Endodermal cell (in vitro differentiated cells): ENCODE results near the gene SLC25A48. TPM values are rescaled to one million over a fixed set of nuclear protein-coding genes. Genes with fewer than 3 reads are reported as not detected.

Source experiments
- DNase-seq: peaks from one replicate; pipeline ENCODE4 v3.0.0-alpha.2; 2017
- H3K27ac ChIP-seq: 2 replicates; pipeline ENCODE4 v1.5.1; 2013; ENCODE audit warnings: mild to moderate bottlenecking, low read depth, low read length, moderate library complexity
- H3K27me3 ChIP-seq: 2 replicates; pipeline ENCODE4 v1.6.1; 2013; ENCODE audit warnings: mild to moderate bottlenecking, low read length, moderate library complexity; ENCODE audit not compliant: insufficient read depth, control insufficient read depth, poor library complexity, severe bottlenecking
- H3K36me3 ChIP-seq: 2 replicates; pipeline ENCODE4 v1.7.0; 2013; ENCODE audit warnings: mild to moderate bottlenecking, low read length, moderate library complexity; ENCODE audit not compliant: control insufficient read depth, insufficient read depth
- H3K4me1 ChIP-seq: one replicate; pipeline ENCODE4 v1.7.0; 2013; ENCODE audit warnings: low read length; ENCODE audit not compliant: control insufficient read depth, insufficient read depth
- H3K4me3 ChIP-seq: 2 replicates; pipeline ENCODE4 v1.5.1; 2013; ENCODE audit warnings: mild to moderate bottlenecking, low read length, moderate library complexity
- H3K9ac ChIP-seq: 2 replicates; pipeline ENCODE4 v1.6.1; 2013; ENCODE audit warnings: mild to moderate bottlenecking, low read length, moderate library complexity; ENCODE audit not compliant: poor library complexity, severe bottlenecking; ENCODE audit errors: extremely low read depth
- H3K9me3 ChIP-seq: 2 replicates; pipeline ENCODE4 v1.6.1; 2013; ENCODE audit warnings: mild to moderate bottlenecking, low read length, moderate library complexity; ENCODE audit not compliant: control insufficient read depth
- H3K27ac Mint-ChIP-seq: 2 replicates; pipeline ENCODE4 v1.8.0; 2020; ENCODE audit warnings: mixed read lengths
- H3K27me3 Mint-ChIP-seq: 2 replicates; pipeline ENCODE4 v1.8.0; 2021; ENCODE audit warnings: mild to moderate bottlenecking, mixed read lengths; ENCODE audit not compliant: insufficient read depth
- H3K36me3 Mint-ChIP-seq: 2 replicates; pipeline ENCODE4 v1.8.0; 2020; ENCODE audit warnings: low read depth, mixed read lengths
- H3K4me1 Mint-ChIP-seq: 2 replicates; pipeline ENCODE4 v1.8.0; 2020; ENCODE audit warnings: mixed read lengths
- H3K4me3 Mint-ChIP-seq: 2 replicates; pipeline ENCODE4 v1.8.0; 2020; ENCODE audit warnings: mild to moderate bottlenecking, moderate library complexity, mixed read lengths
- H3K9me3 Mint-ChIP-seq: 2 replicates; pipeline ENCODE4 v1.8.0; 2020; ENCODE audit warnings: mild to moderate bottlenecking, mixed read lengths
- WGBS, 2 experiments: methylation state at CpG; one replicate each; pipeline versions ENCODE4 v1.1.5 to v1.1.7; 2013; ENCODE audit warnings: missing lambda C conversion rate in 2 of 2, mixed read lengths in 1 of 2; ENCODE audit not compliant: insufficient coverage in 1 of 2, insufficient read length in 1 of 2; 5-methylcytosine and 5-hydroxymethylcytosine counted together
- total RNA-seq, 2 donors: library from RNA; stranded (reverse); fragmentation: NEBNext Ultra II Directional in 1 of 2; extraction: Animal tissue kit (Norgen Biotek cat#: 25700) in 1 of 2; gene quantifications; 2 replicates in 1 of 2; 3 replicates in 1 of 2; pipeline ENCODE4 v1.2.1, GENCODE V29; 2021
- TF ChIP-seq, protein P1 (sequence below): fragments of 200-600 bp; sonication (generic); conservative IDR thresholded peaks from 2 replicates; pipeline ENCODE4 v1.5.0; 2021; ENCODE audit warnings: antibody characterized with exemption, mild to moderate bottlenecking

Gene SLC25A48
- total RNA-seq, 2 donors from 2014 or later: 2.5 to 5.9 TPM

DNA sequence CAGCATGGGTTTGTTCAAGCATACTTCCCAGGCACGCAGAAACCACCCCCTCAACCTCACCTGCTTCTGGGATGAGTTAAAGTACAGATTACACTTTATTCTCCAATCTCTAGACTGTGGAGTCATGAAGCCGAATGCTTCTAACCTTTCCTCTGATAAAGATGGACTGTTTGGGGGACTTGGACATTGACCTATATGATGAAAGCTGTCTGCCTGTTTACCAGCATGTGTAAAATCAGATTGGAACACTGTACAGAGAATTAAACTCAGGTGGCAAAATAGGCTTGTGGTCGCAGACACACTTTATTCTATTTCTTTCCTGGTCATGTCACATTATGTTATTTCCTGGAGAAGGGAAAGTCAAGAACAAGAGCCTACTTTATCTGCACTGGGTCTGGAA lies 35.5 kb downstream of the SLC25A48 start:
- no peaks in the 10 kb centered on the region for H3K27me3 ChIP-seq
- Mint-ChIP-seq H3K27ac (no peak overlapping the region), H3K9me3 (no peaks in the 10 kb centered on the region), H3K4me1 (peaks cover 4% of the 10 kb centered on the region), H3K4me3 (no peak overlapping the region), H3K36me3 (no peaks in the 10 kb centered on the region), H3K27me3 (no peaks in the 10 kb centered on the region)
- 60 to 88% methylated on average over 2 to 3 of the region's 3 CpGs for WGBS, 2 experiments
- H3K27ac ChIP-seq: no peak overlapping the region
- TF ChIP-seq, protein P1, sequence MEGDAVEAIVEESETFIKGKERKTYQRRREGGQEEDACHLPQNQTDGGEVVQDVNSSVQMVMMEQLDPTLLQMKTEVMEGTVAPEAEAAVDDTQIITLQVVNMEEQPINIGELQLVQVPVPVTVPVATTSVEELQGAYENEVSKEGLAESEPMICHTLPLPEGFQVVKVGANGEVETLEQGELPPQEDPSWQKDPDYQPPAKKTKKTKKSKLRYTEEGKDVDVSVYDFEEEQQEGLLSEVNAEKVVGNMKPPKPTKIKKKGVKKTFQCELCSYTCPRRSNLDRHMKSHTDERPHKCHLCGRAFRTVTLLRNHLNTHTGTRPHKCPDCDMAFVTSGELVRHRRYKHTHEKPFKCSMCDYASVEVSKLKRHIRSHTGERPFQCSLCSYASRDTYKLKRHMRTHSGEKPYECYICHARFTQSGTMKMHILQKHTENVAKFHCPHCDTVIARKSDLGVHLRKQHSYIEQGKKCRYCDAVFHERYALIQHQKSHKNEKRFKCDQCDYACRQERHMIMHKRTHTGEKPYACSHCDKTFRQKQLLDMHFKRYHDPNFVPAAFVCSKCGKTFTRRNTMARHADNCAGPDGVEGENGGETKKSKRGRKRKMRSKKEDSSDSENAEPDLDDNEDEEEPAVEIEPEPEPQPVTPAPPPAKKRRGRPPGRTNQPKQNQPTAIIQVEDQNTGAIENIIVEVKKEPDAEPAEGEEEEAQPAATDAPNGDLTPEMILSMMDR: no peak
- no peak overlapping the region for H3K9ac ChIP-seq
- H3K9me3 ChIP-seq: no peaks in the 10 kb centered on the region
- no peak for DNase-seq
- H3K4me1 ChIP-seq: peaks cover 3% of the 10 kb centered on the region
- no peak overlapping the region for H3K4me3 ChIP-seq
- no peaks in the 10 kb centered on the region for H3K36me3 ChIP-seq

DNA sequence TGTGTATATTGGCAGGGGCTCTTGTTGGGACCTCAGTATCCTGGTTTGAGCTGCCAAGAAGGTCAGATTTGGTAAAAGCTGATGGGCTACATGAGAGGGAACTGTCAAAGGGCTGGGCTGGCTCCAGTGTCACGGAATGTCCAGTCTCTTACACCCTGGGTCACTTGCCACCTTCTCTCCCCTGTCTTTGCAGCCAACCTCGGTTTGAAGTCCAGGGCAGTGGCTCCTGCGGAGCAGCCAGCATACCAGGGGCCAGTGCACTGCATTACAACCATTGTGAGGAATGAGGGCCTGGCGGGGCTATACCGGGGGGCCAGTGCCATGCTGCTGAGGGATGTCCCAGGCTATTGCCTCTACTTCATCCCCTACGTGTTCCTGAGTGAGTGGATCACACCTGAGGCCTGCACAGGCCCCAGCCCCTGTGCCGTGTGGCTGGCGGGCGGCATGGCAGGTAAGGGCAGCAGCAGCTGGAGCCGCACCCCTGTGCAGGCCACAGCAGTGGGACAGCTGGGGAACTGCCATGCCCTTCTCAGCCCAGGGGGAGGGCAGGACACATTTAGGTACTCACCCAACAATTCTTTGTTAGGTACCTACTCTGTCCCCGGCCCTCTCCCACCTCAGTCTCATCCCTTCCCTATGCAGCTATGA lies 36.9 kb downstream of the SLC25A48 start:
- Histone ChIP-seq H3K4me1 (peaks cover 3% of the 10 kb centered on the region), H3K4me3 (no peak overlapping the region), H3K9ac (no peak overlapping the region), H3K27me3 (no peaks in the 10 kb centered on the region), H3K27ac (no peak overlapping the region), H3K9me3 (no peaks in the 10 kb centered on the region), H3K36me3 (no peaks in the 10 kb centered on the region)
- Mint-ChIP-seq H3K4me3 (no peak overlapping the region), H3K9me3 (no peaks in the 10 kb centered on the region), H3K36me3 (no peaks in the 10 kb centered on the region), H3K4me1 (peaks cover 7% of the 10 kb centered on the region), H3K27me3 (no peaks in the 10 kb centered on the region), H3K27ac (no peak overlapping the region)
- no peak for DNase-seq
- 74 to 82% methylated on average over 8 to 11 of the region's 11 CpGs for WGBS, 2 experiments
- TF ChIP-seq, protein P1: no peak

DNA sequence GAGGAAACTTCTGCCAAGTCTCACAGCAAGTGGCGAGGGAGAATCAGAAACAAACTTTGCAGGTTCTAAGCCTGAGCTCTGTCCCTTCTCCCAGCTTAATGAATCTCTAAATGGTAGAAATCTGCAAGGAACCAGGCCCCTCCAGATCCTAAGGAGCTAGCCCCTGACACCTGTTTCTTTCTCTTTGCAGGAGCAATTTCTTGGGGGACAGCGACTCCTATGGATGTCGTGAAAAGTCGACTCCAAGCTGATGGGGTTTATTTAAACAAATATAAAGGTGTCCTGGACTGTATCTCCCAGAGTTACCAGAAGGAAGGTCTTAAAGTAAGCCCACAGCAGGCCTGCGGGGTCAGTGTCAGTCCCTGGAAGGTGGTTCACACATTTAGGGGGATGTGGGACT lies 39.4 kb downstream of the SLC25A48 start:
- Mint-ChIP-seq H3K27ac (no peak overlapping the region), H3K36me3 (no peaks in the 10 kb centered on the region), H3K4me3 (no peak overlapping the region), H3K4me1 (peaks cover 27% of the 10 kb centered on the region), H3K27me3 (no peaks in the 10 kb centered on the region), H3K9me3 (no peaks in the 10 kb centered on the region)
- WGBS, 2 experiments: 80 to 90% methylated on average over 4 to 5 of the region's 5 CpGs
- TF ChIP-seq, protein P1: no peak
- Histone ChIP-seq H3K9ac (no peak overlapping the region), H3K27me3 (no peaks in the 10 kb centered on the region), H3K36me3 (no peaks in the 10 kb centered on the region), H3K4me1 (peaks cover 20% of the 10 kb centered on the region), H3K27ac (no peak overlapping the region), H3K9me3 (no peaks in the 10 kb centered on the region), H3K4me3 (no peak overlapping the region)
- DNase-seq: no peak
